ENCODE measurements around the gene SGSM1. TPM values are rescaled to one million over a fixed set of nuclear protein-coding genes. Genes with fewer than 3 reads are reported as not detected.

Gene SGSM1
- polyA plus RNA-seq, 3 donors: not detected

DNA sequence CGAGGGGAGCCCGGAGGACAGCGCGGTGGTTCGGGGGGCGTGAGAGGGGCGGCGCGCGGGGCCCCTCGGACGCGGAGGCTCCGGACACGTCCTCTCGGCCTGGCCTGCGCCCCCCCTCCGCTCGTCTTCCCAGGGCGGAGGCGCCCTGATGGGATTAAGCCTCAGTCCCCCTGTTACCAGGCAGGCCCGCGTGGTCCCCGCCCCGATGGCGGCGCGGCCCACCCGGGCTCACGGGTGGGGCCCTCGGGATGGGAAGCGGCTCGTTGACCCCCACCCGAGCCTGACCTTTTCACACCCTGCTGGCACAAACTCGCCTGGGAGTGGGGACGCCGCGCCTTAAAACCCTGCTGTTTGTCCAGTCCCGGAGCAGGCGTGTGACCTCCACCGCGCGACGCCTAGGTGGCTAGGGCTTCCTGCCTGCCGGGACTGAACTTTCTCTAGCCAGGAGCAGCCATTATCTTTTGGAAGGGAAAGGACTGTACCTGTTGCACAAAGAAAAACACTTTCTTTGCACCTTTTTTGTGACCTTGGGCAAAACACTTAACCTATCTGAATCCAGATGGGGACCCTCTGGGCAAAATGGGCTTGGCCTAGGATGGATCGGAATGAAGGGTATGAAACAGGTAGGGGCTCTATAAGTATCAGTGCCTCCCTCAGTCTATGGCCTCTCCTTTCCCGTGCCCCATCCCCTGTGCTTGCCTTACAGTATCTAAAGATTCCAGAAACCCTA lies 147.5 kb downstream of the SGSM1 start:
- WGBS (ENCODE audit: insufficient coverage): 7% methylated on average over 46 of the region's 47 CpGs
- H3K9me3 ChIP-seq (replicated peaks in 1 of 2; ENCODE audit: control insufficient read depth in 1 of 2, insufficient read depth in 1 of 2, low read length in 2 of 2): peaks cover 0 to 13% of the 10 kb centered on the region in 2 donors
- H3K36me3 ChIP-seq (replicated peaks in 1 of 2; ENCODE audit: control insufficient read depth in 1 of 2, insufficient read depth in 2 of 2, low read length in 2 of 2): no peaks in the 10 kb centered on the region
- H3K4me3 ChIP-seq (replicated peaks in 1 of 3; ENCODE audit: low read depth in 2 of 3, low read length in 3 of 3): peak overlapping the region in 1 of 3 experiments; percentile 79
- H3K4me2 ChIP-seq (replicated peaks; ENCODE audit: extremely low read depth, low read length, poor library complexity, severe bottlenecking): peak overlapping the region; percentile 82
- no peak overlapping the region for H3K27ac ChIP-seq (ENCODE audit: low read depth in 1 of 2, low read length in 2 of 2)
- H2AFZ ChIP-seq (ENCODE audit: insufficient read depth, low read depth, low read length, poor library complexity, severe bottlenecking): peak overlapping the region; percentile 82
- H3K4me1 ChIP-seq (ENCODE audit: control insufficient read depth in 1 of 2, insufficient read depth in 2 of 2, low read length in 2 of 2): peaks cover 9 to 18% of the 10 kb centered on the region in 2 donors
- DNase-seq: no peak
- TF ChIP-seq CTCF (IDR thresholded peaks at IDR 0.05): no peak
- no peaks in the 10 kb centered on the region for H4K20me1 ChIP-seq (ENCODE audit: insufficient read depth, low read length)
- intact Hi-C loops (cut with micrococcal nuclease): no loop called here
- peak overlapping the region; percentile 46 for H3K9ac ChIP-seq (ENCODE audit: insufficient read depth, low read length, poor library complexity, severe bottlenecking)
- Mint-ChIP-seq H3K4me3 (peak overlapping the region in 1 of 2 donors; percentile 93), H3K4me1 (peaks cover 11% of the 10 kb centered on the region), H3K27ac (no peak overlapping the region), H3K27me3 (ENCODE audit: low read depth in 3 of 3) (peaks cover 52 to 67% (median 53%) of the 10 kb centered on the region in 3 donors), H3K9me3 (peaks cover 0 to 8% (median 2%) of the 10 kb centered on the region in 7 donors), H3K36me3 (peaks cover 0 to 4% of the 10 kb centered on the region in 2 donors)
- no peaks in the 10 kb centered on the region for H3K79me2 ChIP-seq (ENCODE audit: insufficient read depth, low read length)
- H3K27me3 ChIP-seq (ENCODE audit: control insufficient read depth in 2 of 2, insufficient read depth in 2 of 2, low read length in 2 of 2): peaks cover 31 to 59% of the 10 kb centered on the region in 2 donors

GRCh38 chr22:24954114-24954463 lies 148.1 kb downstream of the SGSM1 start:
- H3K4me3 ChIP-seq (replicated peaks in 1 of 3; ENCODE audit: low read depth in 2 of 3, low read length in 3 of 3): no peak overlapping the region
- no peak overlapping the region for H3K4me2 ChIP-seq (replicated peaks; ENCODE audit: extremely low read depth, low read length, poor library complexity, severe bottlenecking)

More at GRCh38 chr22:24954114-24954463, 148.1 kb downstream of the SGSM1 start:
- no peak for TF ChIP-seq CTCF (IDR thresholded peaks at IDR 0.05)
- intact Hi-C loops (cut with micrococcal nuclease): no loop called here
- no peak overlapping the region for H3K9ac ChIP-seq (ENCODE audit: insufficient read depth, low read length, poor library complexity, severe bottlenecking)
- peaks cover 31 to 57% of the 10 kb centered on the region in 2 donors for H3K27me3 ChIP-seq (ENCODE audit: control insufficient read depth in 2 of 2, insufficient read depth in 2 of 2, low read length in 2 of 2)
- no peaks in the 10 kb centered on the region for H3K36me3 ChIP-seq (replicated peaks in 1 of 2; ENCODE audit: control insufficient read depth in 1 of 2, insufficient read depth in 2 of 2, low read length in 2 of 2)
- Mint-ChIP-seq H3K36me3 (peaks cover 0 to 4% of the 10 kb centered on the region in 2 donors), H3K27ac (no peak overlapping the region), H3K4me1 (peaks cover 11% of the 10 kb centered on the region), H3K9me3 (peaks cover 0 to 8% (median 2%) of the 10 kb centered on the region in 7 donors), H3K27me3 (ENCODE audit: low read depth in 3 of 3) (peaks cover 52 to 63% (median 54%) of the 10 kb centered on the region in 3 donors), H3K4me3 (peak overlapping the region in 1 of 2 donors; percentile 65)
- no peaks in the 10 kb centered on the region for H4K20me1 ChIP-seq (ENCODE audit: insufficient read depth, low read length)
- H3K4me1 ChIP-seq (ENCODE audit: control insufficient read depth in 1 of 2, insufficient read depth in 2 of 2, low read length in 2 of 2): peaks cover 9 to 18% of the 10 kb centered on the region in 2 donors
- peaks cover 0 to 13% of the 10 kb centered on the region in 2 donors for H3K9me3 ChIP-seq (replicated peaks in 1 of 2; ENCODE audit: control insufficient read depth in 1 of 2, insufficient read depth in 1 of 2, low read length in 2 of 2)
- H2AFZ ChIP-seq (ENCODE audit: insufficient read depth, low read depth, low read length, poor library complexity, severe bottlenecking): no peak overlapping the region
- H3K79me2 ChIP-seq (ENCODE audit: insufficient read depth, low read length): no peaks in the 10 kb centered on the region
- no peak overlapping the region for H3K27ac ChIP-seq (ENCODE audit: low read depth in 1 of 2, low read length in 2 of 2)
- DNase-seq: no peak
- 33% methylated on average over 3 of the region's 4 CpGs for WGBS (ENCODE audit: insufficient coverage)

All from CD14-positive monocyte (primary cell).